ENCODE results near the gene PALM2AKAP2.

GRCh38 chr9:109769250-109769649, 10.7 kb upstream of the PALM2AKAP2 start:
- TF ChIP-seq EZH2 (IDR thresholded peaks at IDR 0.05; ENCODE audit: borderline replicate concordance, low read length) (no peak), CTCF (IDR thresholded peaks at IDR 0.05; ENCODE audit: low read length) (no peak)

Data from OCI-LY1 (cell line).